Anterior cingulate cortex (tissue), 58 donors: ENCODE measurements around the gene PRDM16.
A peak's percentile ranks its signal among the peaks of the same experiment; 100 is the strongest.

ENCODE experiments used
- DNase-seq, 58 donors: peaks; one replicate each; lab custom pipeline; 2025; lab: John Stamatoyannopoulos, UW

The PRDM16 gene

GRCh38 chr1:3423245-3423829, 354.3 kb downstream of the PRDM16 start:
- peak in 48 of 58 donors; percentile 12 to 80 (median 62) for DNase-seq

GRCh38 chr1:3423896-3424611, 355.1 kb downstream of the PRDM16 start:
- no peak for DNase-seq

- DNase-seq = no peak
Measured at GRCh38 chr1:3425486-3426215, 356.6 kb downstream of the PRDM16 start.

- DNase-seq = no peak
Measured at GRCh38 chr1:3426956-3427535, 358.0 kb downstream of the PRDM16 start.

- no peak for DNase-seq
Measured at GRCh38 chr1:3427711-3428704, 359.0 kb downstream of the PRDM16 start.

- DNase-seq = no peak
Measured at GRCh38 chr1:3428899-3429298, 359.9 kb downstream of the PRDM16 start.

GRCh38 chr1:3429320-3429719, 360.3 kb downstream of the PRDM16 start:
- DNase-seq = no peak

GRCh38 chr1:3429766-3430165, 360.8 kb downstream of the PRDM16 start:
- no peak for DNase-seq

GRCh38 chr1:3430406-3430805, 361.4 kb downstream of the PRDM16 start:
- DNase-seq = no peak

GRCh38 chr1:3430820-3431219, 361.8 kb downstream of the PRDM16 start:
- DNase-seq = no peak

- no peak for DNase-seq
Measured at GRCh38 chr1:3431266-3431665, 362.3 kb downstream of the PRDM16 start.

- no peak for DNase-seq
Measured at GRCh38 chr1:3431686-3432085, 362.7 kb downstream of the PRDM16 start.

GRCh38 chr1:3432306-3432705, 363.3 kb downstream of the PRDM16 start:
- DNase-seq = no peak

- DNase-seq = no peak
Measured at GRCh38 chr1:3433076-3433475, 364.1 kb downstream of the PRDM16 start.

GRCh38 chr1:3433596-3434320, 364.8 kb downstream of the PRDM16 start:
- DNase-seq = no peak

- DNase-seq = no peak
Measured at GRCh38 chr1:3434406-3435110, 365.6 kb downstream of the PRDM16 start.

GRCh38 chr1:3435666-3436065, 366.7 kb downstream of the PRDM16 start:
- no peak for DNase-seq

- DNase-seq = no peak
Measured at GRCh38 chr1:3436451-3436850, 367.4 kb downstream of the PRDM16 start.

GRCh38 chr1:3436901-3437300, 367.9 kb downstream of the PRDM16 start:
- no peak for DNase-seq
